ENCODE data around the gene SPEG. TPM values are rescaled to one million over a fixed set of nuclear protein-coding genes. Genes with fewer than 3 reads are reported as not detected.

The SPEG gene
- total RNA-seq, 3 donors from 2014 or later (not counting 1 experiment from before 2014, with no cell fraction given), result 0.35 to 1.5 (median 1.2) TPM

DNA sequence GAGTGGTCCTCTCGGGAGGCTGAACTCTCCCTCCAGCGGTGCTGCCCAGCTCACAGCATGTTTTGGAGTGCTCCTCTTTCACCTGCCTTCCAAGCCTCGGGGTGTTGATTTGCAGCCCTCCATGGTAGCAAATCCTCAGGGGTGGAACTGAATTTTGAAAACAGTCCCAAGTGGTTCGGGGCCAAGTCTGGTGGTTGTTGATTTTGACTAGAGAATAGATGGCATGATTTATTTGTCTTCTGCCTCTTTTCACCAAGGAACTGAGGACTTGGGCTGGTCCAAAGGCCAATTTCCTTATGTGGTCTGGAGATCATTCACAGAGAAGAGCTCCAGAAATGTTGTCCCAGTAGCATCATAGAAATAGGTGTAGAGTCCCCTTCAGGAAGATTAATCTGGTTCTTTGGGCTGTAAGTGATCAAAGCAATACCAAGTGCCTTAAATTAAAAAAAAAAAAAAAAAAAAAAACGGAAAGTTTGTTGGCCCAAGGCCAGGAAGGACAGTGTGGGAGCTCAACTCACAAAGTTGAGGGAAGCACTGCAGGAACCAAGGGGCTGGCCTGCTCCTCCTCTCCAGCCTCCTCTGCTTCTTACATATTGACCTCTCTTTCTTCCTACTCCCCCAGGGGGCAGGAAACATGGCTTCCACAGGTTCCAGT lies 18.9 kb upstream of the SPEG start:
- no peaks in the 10 kb centered on the region for H3K4me1 ChIP-seq (ENCODE audit: control insufficient read depth, insufficient read depth, low read length)
- DNase-seq (no peak), ATAC-seq (no peak)
- H3K4me3 ChIP-seq (ENCODE audit: low read length), result no peak overlapping the region
- H3K4me3 Mint-ChIP-seq, result no peak overlapping the region
- no peak overlapping the region for H3K27ac ChIP-seq (ENCODE audit: low read length)
- peaks cover 8% of the 10 kb centered on the region for H3K27me3 ChIP-seq (ENCODE audit: control insufficient read depth, insufficient read depth, low read length)
- no peak overlapping the region for H3K27ac Mint-ChIP-seq
- H3K36me3 ChIP-seq (ENCODE audit: control insufficient read depth, insufficient read depth, low read length), result no peaks in the 10 kb centered on the region
- H3K36me3 Mint-ChIP-seq, result no peaks in the 10 kb centered on the region
- intact Hi-C loops (cut with micrococcal nuclease), result no loop called here
- no peaks in the 10 kb centered on the region for H3K9me3 Mint-ChIP-seq
- H3K4me1 Mint-ChIP-seq, result peaks cover 0 to 6% of the 10 kb centered on the region in 2 donors
- peaks cover 24 to 35% of the 10 kb centered on the region in 2 donors for H3K27me3 Mint-ChIP-seq (ENCODE audit: low read depth in 2 of 2)
- TF ChIP-seq, protein P1, sequence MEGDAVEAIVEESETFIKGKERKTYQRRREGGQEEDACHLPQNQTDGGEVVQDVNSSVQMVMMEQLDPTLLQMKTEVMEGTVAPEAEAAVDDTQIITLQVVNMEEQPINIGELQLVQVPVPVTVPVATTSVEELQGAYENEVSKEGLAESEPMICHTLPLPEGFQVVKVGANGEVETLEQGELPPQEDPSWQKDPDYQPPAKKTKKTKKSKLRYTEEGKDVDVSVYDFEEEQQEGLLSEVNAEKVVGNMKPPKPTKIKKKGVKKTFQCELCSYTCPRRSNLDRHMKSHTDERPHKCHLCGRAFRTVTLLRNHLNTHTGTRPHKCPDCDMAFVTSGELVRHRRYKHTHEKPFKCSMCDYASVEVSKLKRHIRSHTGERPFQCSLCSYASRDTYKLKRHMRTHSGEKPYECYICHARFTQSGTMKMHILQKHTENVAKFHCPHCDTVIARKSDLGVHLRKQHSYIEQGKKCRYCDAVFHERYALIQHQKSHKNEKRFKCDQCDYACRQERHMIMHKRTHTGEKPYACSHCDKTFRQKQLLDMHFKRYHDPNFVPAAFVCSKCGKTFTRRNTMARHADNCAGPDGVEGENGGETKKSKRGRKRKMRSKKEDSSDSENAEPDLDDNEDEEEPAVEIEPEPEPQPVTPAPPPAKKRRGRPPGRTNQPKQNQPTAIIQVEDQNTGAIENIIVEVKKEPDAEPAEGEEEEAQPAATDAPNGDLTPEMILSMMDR (IDR thresholded peaks at IDR 0.05), result no peak
- WGBS (ENCODE audit: insufficient coverage), result 70% methylated on average over 5 of the region's 5 CpGs
- H3K9me3 ChIP-seq (ENCODE audit: control insufficient read depth, insufficient read depth, low read length), result peaks cover 2% of the 10 kb centered on the region

DNA sequence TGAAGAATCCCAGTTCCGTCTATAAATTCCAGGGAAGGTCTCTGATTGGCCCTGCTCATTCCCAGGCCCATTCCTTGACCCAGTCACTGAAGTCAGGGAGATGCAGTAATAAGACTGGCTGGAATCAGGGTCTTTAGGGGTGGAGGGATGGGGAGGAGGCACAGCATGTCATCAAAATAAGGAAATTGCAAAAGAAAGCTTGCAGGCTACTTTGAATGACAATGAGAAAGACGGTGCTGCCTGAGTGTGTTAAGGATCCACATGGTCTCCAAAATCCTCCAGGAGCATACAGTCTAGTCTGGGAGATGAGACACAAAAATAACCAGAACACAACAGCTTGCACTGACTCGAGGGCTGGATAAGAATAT lies 18.4 kb upstream of the SPEG start:
- no peaks in the 10 kb centered on the region for H3K36me3 Mint-ChIP-seq
- H3K9me3 Mint-ChIP-seq, result no peaks in the 10 kb centered on the region
- TF ChIP-seq, protein P1 (IDR thresholded peaks at IDR 0.05), result no peak
- no peak overlapping the region for H3K4me3 Mint-ChIP-seq
- H3K27ac Mint-ChIP-seq, result no peak overlapping the region
- H3K36me3 ChIP-seq (ENCODE audit: control insufficient read depth, insufficient read depth, low read length), result no peaks in the 10 kb centered on the region
- H3K27me3 Mint-ChIP-seq (ENCODE audit: low read depth in 2 of 2), result peaks cover 27 to 40% of the 10 kb centered on the region in 2 donors
- H3K27me3 ChIP-seq (ENCODE audit: control insufficient read depth, insufficient read depth, low read length), result peaks cover 8% of the 10 kb centered on the region
- H3K4me1 ChIP-seq (ENCODE audit: control insufficient read depth, insufficient read depth, low read length), result no peaks in the 10 kb centered on the region
- ATAC-seq (no peak), DNase-seq (no peak)
- H3K4me1 Mint-ChIP-seq, result peaks cover 0 to 6% of the 10 kb centered on the region in 2 donors
- intact Hi-C loops (cut with micrococcal nuclease), result no loop called here
- no peak overlapping the region for H3K27ac ChIP-seq (ENCODE audit: low read length)
- H3K9me3 ChIP-seq (ENCODE audit: control insufficient read depth, insufficient read depth, low read length), result peaks cover 2% of the 10 kb centered on the region
- 22% methylated on average over 2 of the region's 3 CpGs for WGBS (ENCODE audit: insufficient coverage)
- H3K4me3 ChIP-seq (ENCODE audit: low read length), result no peak overlapping the region

DNA sequence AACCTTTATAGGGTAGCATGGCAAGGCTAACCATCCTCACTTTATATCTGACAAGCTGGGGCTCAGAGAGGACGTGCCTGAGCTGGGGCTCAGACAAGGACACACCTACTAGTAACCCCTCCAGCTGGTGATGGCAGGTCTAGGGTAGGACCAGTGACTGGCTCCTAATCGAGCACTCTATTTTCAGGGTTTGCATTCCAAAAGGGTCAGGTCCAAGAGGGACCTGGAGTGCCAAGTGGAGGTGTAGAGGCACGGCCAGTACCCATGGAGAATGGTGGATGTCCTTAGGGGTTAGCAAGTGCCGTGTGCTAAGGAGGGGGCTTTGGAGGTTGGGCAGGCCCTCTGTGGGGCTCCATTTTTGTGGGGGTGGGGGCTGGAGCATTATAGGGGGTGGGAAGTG lies 17.7 kb upstream of the SPEG start:
- DNase-seq, result no peak
- Mint-ChIP-seq H3K36me3 (no peaks in the 10 kb centered on the region), H3K9me3 (no peaks in the 10 kb centered on the region), H3K27me3 (ENCODE audit: low read depth in 2 of 2) (peaks cover 28 to 42% of the 10 kb centered on the region in 2 donors), H3K27ac (no peak overlapping the region), H3K4me1 (peaks cover 0 to 6% of the 10 kb centered on the region in 2 donors), H3K4me3 (no peak overlapping the region)
- no peak for ATAC-seq
- Histone ChIP-seq H3K36me3 (ENCODE audit: control insufficient read depth, insufficient read depth, low read length) (no peaks in the 10 kb centered on the region), H3K4me3 (ENCODE audit: low read length) (no peak overlapping the region), H3K4me1 (ENCODE audit: control insufficient read depth, insufficient read depth, low read length) (no peaks in the 10 kb centered on the region), H3K27me3 (ENCODE audit: control insufficient read depth, insufficient read depth, low read length) (peaks cover 8% of the 10 kb centered on the region), H3K9me3 (ENCODE audit: control insufficient read depth, insufficient read depth, low read length) (peaks cover 2% of the 10 kb centered on the region), H3K27ac (ENCODE audit: low read length) (no peak overlapping the region)
- TF ChIP-seq, protein P1 (IDR thresholded peaks at IDR 0.05), result no peak
- intact Hi-C loops (cut with micrococcal nuclease), result no loop called here
- WGBS (ENCODE audit: insufficient coverage), result 96% methylated on average over 4 of the region's 4 CpGs

DNA sequence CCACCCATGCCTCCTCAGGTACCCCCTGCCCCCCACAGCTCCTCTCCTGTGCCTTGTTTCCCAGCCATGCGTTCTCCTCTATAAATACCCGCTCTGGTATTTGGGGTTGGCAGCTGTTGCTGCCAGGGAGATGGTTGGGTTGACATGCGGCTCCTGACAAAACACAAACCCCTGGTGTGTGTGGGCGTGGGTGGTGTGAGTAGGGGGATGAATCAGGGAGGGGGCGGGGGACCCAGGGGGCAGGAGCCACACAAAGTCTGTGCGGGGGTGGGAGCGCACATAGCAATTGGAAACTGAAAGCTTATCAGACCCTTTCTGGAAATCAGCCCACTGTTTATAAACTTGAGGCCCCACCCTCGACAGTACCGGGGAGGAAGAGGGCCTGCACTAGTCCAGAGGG lies 17.3 kb upstream of the SPEG start:
- DNase-seq (no peak), ATAC-seq (no peak)
- H3K36me3 Mint-ChIP-seq, result no peaks in the 10 kb centered on the region
- no peak overlapping the region for H3K27ac Mint-ChIP-seq
- TF ChIP-seq, protein P1 (IDR thresholded peaks at IDR 0.05), result no peak
- Histone ChIP-seq H3K36me3 (ENCODE audit: control insufficient read depth, insufficient read depth, low read length) (no peaks in the 10 kb centered on the region), H3K4me3 (ENCODE audit: low read length) (no peak overlapping the region), H3K4me1 (ENCODE audit: control insufficient read depth, insufficient read depth, low read length) (no peaks in the 10 kb centered on the region), H3K27ac (ENCODE audit: low read length) (no peak overlapping the region), H3K9me3 (ENCODE audit: control insufficient read depth, insufficient read depth, low read length) (peaks cover under 1% of the 10 kb centered on the region), H3K27me3 (ENCODE audit: control insufficient read depth, insufficient read depth, low read length) (peaks cover 8% of the 10 kb centered on the region)
- intact Hi-C loops (cut with micrococcal nuclease), result no loop called here
- 68% methylated on average over 7 of the region's 9 CpGs for WGBS (ENCODE audit: insufficient coverage)
- H3K27me3 Mint-ChIP-seq (ENCODE audit: low read depth in 2 of 2), result peaks cover 30 to 42% of the 10 kb centered on the region in 2 donors
- H3K4me3 Mint-ChIP-seq, result no peak overlapping the region
- H3K4me1 Mint-ChIP-seq, result peaks cover 0 to 6% of the 10 kb centered on the region in 2 donors
- H3K9me3 Mint-ChIP-seq, result no peaks in the 10 kb centered on the region
